GM12874 (cell line): ENCODE results near the gene MTUS2.

Experiments
- CTCF ChIP-seq: IDR thresholded peaks from 2 replicates; pipeline ENCODE4 v1.5.1; 2011; ENCODE audit warnings: low read depth, mild to moderate bottlenecking, control low read depth, low read length, moderate library complexity; ENCODE audit not compliant: insufficient read depth

Gene MTUS2

GRCh38 chr13:29465741-29466293 is 645.7 kb downstream of the MTUS2 start:
- TF ChIP-seq CTCF, result no peak

- no peak for TF ChIP-seq CTCF
Measured at GRCh38 chr13:29471551-29471950, 651.4 kb downstream of the MTUS2 start.

GRCh38 chr13:29472332-29472961 is 652.3 kb downstream of the MTUS2 start:
- TF ChIP-seq CTCF, result peak; percentile 97

DNA sequence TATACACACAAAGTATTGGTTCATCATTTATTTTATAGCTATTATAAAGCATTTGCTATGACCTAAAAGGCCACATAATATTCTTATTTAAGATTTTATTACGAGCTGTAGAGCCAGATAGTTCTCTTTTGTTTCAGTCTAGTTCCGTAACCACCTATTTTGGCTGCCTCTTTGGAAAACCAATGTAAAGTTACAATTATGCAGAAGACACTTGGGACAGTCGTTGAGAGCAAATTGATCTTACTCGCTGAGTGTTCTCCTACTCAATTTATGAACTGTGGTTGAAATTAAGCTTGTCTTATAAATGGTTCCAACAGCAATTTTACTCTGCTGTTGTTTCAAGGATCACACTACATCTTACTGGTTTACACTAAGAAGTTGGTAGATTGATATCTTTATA is 653.0 kb downstream of the MTUS2 start:
- TF ChIP-seq CTCF, result no peak

DNA sequence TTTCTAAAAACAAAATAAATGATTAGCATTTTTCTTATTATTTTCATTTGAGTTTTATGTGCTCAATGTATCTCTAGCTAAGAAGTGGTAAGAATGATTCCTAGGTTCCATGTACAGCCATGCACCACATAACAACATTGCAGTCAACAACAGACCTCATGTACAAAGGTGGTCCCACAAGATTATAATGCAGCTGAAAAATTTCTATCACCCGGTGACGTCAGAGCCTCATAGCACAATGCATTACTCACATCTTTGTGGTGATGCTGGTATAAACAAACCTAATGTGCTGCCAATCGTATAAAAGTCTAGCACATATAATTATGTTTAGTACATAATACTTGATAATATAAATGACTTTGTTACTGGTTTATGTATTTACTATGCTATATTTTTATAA is 654.9 kb downstream of the MTUS2 start:
- TF ChIP-seq CTCF, result no peak

- no peak for TF ChIP-seq CTCF
Measured at GRCh38 chr13:29476046-29476445, 655.9 kb downstream of the MTUS2 start.

GRCh38 chr13:29479716-29480492 is 659.8 kb downstream of the MTUS2 start:
- no peak for TF ChIP-seq CTCF
